Activated T-cell treated with anti-CD3 and anti-CD28 coated beads for 4 hours (primary cell): ENCODE results near the gene SOCS1.
"Not testable (repeated sequence)": the region's sequence is repeated elsewhere in the genome, so short reads cannot be mapped to it uniquely, and the experiment has no call there.

Experiments used
- DNase-seq: peaks from one replicate; pipeline ENCODE4 v3.0.0-alpha.2; 2020

Gene SOCS1, protein sequence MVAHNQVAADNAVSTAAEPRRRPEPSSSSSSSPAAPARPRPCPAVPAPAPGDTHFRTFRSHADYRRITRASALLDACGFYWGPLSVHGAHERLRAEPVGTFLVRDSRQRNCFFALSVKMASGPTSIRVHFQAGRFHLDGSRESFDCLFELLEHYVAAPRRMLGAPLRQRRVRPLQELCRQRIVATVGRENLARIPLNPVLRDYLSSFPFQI

GRCh38 chr16:11255737-11256660, at the start of gene SOCS1:
Gene SOCS1 (minus strand): TSS chr16:11256204. CDS start chr16:11255478, 726 bp downstream.
- DNase-seq: peak; percentile 84

GRCh38 chr16:11303405-11304138, 47.6 kb upstream of the SOCS1 start:
- DNase-seq: no peak

DNA sequence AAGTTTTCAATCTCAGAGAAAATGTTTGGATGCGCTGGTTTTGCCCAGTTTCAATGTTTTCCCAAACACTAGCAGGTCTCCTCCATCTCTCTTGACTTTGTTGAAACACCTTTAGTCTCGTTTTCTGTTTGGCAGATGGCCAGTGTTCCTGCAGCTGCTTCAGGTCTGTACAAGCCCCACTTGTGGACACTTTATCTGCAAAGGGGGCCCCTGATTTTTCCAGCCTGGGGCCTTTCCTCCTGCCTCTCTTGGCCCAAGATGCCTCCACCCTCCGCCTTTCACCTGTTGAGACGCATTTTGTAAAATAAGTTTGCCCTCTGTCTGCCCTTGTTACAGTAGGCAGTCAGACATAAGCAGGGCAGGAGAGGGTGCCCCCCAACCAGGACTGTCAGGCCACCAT, 47.0 kb upstream of the SOCS1 start:
- no peak for DNase-seq

- DNase-seq: no peak
Measured at GRCh38 chr16:11301645-11302501, 45.9 kb upstream of the SOCS1 start.

- no peak for DNase-seq
Measured at GRCh38 chr16:11300560-11300892, 44.5 kb upstream of the SOCS1 start.

GRCh38 chr16:11299865-11300559, 44.0 kb upstream of the SOCS1 start:
- no peak for DNase-seq

- not testable (repeated sequence) for DNase-seq
Measured at GRCh38 chr16:11298950-11299547, 43.0 kb upstream of the SOCS1 start.

- no peak for DNase-seq
Measured at GRCh38 chr16:11298143-11298900, 42.3 kb upstream of the SOCS1 start.

GRCh38 chr16:11297492-11298142, 41.6 kb upstream of the SOCS1 start:
- DNase-seq: peak; percentile 40

DNA sequence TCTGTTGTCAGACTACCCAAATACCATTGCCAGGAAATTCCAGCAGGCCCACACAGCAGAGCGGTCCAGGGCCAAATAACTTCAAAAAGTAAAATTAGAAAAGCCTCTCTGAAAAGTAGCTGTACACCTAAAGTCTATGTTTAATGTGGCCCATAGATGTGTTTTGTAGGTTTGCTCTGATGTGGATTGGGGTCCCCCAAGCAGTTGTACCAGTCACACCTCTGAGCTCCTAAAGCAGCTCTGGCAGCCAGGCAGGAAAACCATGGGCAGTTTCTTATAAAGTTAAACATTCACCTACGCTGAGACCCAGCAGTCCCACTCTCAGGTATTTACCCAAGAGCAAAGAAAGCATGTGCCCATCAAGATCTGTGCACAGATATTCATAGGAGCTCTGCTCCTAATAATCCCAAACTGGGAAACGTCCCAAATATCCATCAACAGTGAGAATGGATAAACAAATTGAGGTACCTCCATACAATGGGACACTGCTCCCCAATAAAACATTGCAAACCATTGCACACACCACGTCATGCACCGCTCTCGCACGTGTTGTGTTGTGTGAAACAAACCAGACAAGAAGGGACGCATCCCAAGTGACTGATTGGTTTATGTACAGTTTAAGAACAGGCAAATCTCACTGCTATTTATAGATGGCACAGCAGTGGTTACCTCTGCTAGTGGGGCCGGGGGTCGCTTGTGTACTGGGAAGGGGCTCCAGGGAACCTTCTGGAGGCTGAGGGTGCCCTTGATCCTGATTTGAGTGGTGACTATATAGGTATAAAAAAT, 40.9 kb upstream of the SOCS1 start:
- no peak for DNase-seq

- DNase-seq: no peak
Measured at GRCh38 chr16:11296351-11296705, 40.3 kb upstream of the SOCS1 start.

DNA sequence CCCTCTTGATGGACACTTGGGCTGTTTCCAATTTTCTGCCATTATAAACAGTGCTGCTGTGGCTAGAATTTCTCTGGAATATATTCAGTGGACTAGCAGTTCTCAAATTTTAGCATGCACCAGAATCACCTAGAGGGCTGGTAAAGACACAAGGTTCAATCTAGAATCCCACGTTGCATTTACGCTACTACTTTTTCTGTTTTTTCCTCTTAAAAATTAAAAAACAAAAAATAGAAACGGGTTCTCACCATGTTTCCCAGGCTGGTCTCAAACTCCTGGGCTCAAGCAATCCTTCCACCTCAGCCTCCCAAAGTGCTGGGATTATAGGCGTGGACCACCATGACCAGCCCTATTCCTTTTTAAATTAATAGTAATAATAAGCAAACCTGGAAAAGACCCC, 39.7 kb upstream of the SOCS1 start:
- DNase-seq: no peak

GRCh38 chr16:11292076-11292748, 36.2 kb upstream of the SOCS1 start:
- DNase-seq: no peak

GRCh38 chr16:11291091-11291703, 35.2 kb upstream of the SOCS1 start:
- no peak for DNase-seq

DNA sequence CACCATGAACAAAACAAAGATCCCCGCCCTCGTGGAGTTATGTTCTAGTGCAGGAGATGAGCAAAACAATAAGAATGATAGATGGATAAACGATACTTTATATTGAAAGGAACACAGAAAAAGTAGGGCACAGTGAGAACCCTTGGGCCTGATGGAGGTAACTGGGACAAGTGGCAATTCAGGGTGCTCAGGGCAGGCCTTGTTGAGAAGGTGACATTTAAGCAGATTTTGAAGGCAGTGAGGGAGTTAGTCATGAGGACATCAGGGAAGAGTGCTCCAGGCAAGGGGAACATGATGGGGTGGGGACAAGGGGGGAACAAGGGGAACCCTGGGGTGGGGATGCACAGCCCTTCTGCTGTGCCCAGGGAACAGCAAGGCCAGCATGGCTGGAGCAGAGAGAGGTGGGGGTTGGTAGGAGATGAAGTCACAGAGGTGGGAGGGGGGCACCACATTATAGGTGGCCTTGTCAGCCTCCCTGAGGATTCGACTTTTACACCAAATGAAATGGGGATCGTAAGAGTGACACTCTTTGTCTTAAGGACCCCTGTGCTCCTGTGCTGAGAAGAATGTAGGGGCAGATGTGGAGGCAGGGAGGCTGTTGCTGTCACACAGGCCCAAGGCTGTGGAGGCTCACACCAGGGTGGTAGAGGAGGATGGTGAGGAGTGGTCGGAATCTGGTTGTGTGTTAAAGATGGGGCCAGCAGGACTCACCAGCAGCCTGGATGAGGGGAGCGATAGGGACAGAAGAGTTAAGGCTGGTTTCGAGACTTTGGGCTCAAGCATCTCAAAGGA, 34.3 kb upstream of the SOCS1 start:
- DNase-seq: no peak

DNA sequence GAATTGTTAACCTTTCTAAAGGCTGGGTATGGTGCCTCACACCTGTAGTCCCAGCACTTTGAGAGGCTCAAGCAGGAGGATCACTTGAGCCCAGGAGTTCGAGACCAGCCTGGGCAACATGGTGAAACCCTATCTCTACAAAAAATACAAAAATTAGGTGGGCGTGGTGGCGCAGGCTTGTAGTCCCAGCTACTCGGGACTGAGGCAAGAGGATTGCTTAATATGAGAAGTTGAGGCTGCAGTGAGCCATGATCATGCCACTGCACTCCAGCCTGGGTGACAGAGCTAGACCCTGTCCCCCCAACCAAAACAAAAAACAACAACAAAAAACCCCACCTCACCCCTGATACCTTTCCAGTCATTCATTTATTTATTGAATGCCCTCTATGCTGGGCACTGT, 33.7 kb upstream of the SOCS1 start:
- not testable (repeated sequence) for DNase-seq

GRCh38 chr16:11289202-11289601, 33.2 kb upstream of the SOCS1 start:
- DNase-seq: no peak

GRCh38 chr16:11285842-11286241, 29.8 kb upstream of the SOCS1 start:
- no peak for DNase-seq
